Stimulated activated CD4-positive, alpha-beta T cell treated with anti-CD3 and anti-CD28 coated beads, Interleukin-2, amount 100 ng/mL, for 4 hours (primary cell): Measurements from ENCODE around the gene FAM219B.
"Not testable (repeated sequence)": the region's sequence is repeated elsewhere in the genome, so short reads cannot be mapped to it uniquely, and the experiment has no call there.

Experiments used
- DNase-seq: peaks from one replicate; pipeline ENCODE4 v3.0.0-alpha.2; 2020; ENCODE audit warnings: low read depth

The FAM219B gene

GRCh38 chr15:74902295-74903075 lies 4.2 kb downstream of the FAM219B start:
- no peak for DNase-seq

- peak; percentile 45 for DNase-seq
Measured at GRCh38 chr15:74901612-74902063, 5.0 kb downstream of the FAM219B start.

- no peak for DNase-seq
Measured at GRCh38 chr15:74897300-74897701, 9.3 kb downstream of the FAM219B start.

- DNase-seq: no peak
Measured at GRCh38 chr15:74896316-74896715, 10.3 kb downstream of the FAM219B start.

GRCh38 chr15:74895830-74896229 lies 10.8 kb downstream of the FAM219B start:
- DNase-seq: no peak

- DNase-seq: not testable (repeated sequence)
Measured at GRCh38 chr15:74894383-74894782, 12.3 kb downstream of the FAM219B start.

GRCh38 chr15:74893627-74894026 lies 13.0 kb downstream of the FAM219B start:
- no peak for DNase-seq

GRCh38 chr15:74892931-74893330 lies 13.7 kb downstream of the FAM219B start:
- no peak for DNase-seq

GRCh38 chr15:74892313-74892712 lies 14.3 kb downstream of the FAM219B start:
- DNase-seq: no peak

- no peak for DNase-seq
Measured at GRCh38 chr15:74891469-74891868, 15.2 kb downstream of the FAM219B start.

- no peak for DNase-seq
Measured at GRCh38 chr15:74890665-74890960, 16.0 kb downstream of the FAM219B start.

GRCh38 chr15:74889883-74890664 lies 16.6 kb downstream of the FAM219B start, which contains the start of gene MPI:
MPI (plus strand) TSS chr15:74890042; CDS start chr15:74890074, 32 bp downstream.
- peak; percentile 79 for DNase-seq

GRCh38 chr15:74889390-74889882 lies 17.2 kb downstream of the FAM219B start:
- DNase-seq: no peak

GRCh38 chr15:74888716-74889115 lies 17.9 kb downstream of the FAM219B start:
- no peak for DNase-seq

GRCh38 chr15:74887537-74888193 lies 19.0 kb downstream of the FAM219B start:
- DNase-seq: not testable (repeated sequence)

- DNase-seq: no peak
Measured at GRCh38 chr15:74885461-74885860, 21.2 kb downstream of the FAM219B start.

GRCh38 chr15:74884428-74885223 lies 22.0 kb downstream of the FAM219B start:
- DNase-seq: no peak

GRCh38 chr15:74882528-74882927 lies 24.1 kb downstream of the FAM219B start:
- DNase-seq: no peak

GRCh38 chr15:74878273-74878672 lies 28.4 kb downstream of the FAM219B start:
- no peak for DNase-seq

- DNase-seq: no peak
Measured at GRCh38 chr15:74873756-74874424, 32.8 kb downstream of the FAM219B start.
